HAP-1 (cell line): ENCODE measurements around the gene PHF1.
A peak's percentile ranks its signal among the peaks of the same experiment; 100 is the strongest.
"Not testable (repeated sequence)": the region's sequence is repeated elsewhere in the genome, so short reads cannot be mapped to it uniquely, and the experiment has no call there.

Source experiments
- DNase-seq, 2 experiments: peaks; one replicate each; pipeline ENCODE4 v3.0.0-alpha.2; 2016 to 2020; ENCODE audit warnings: low spot score in 2 of 2
- H3K27me3 ChIP-seq: fragments of 250-450 bp; sonication (Bioruptor Pico); 2 replicates; pipeline ENCODE4 v1.5.1; 2020; ENCODE audit warnings: low read depth, mild to moderate bottlenecking, moderate library complexity
- H3K36me3 ChIP-seq: fragments of 250-450 bp; sonication (Bioruptor Pico); replicated peaks from 2 replicates; pipeline ENCODE4 v1.5.1; 2020; ENCODE audit warnings: mild to moderate bottlenecking
- H3K4me1 ChIP-seq: fragments of 250-450 bp; sonication (Bioruptor Pico); 2 replicates; pipeline ENCODE4 v1.5.1; 2020; ENCODE audit warnings: mild to moderate bottlenecking
- H3K4me3 ChIP-seq: fragments of 250-450 bp; sonication (Bioruptor Pico); 2 replicates; pipeline ENCODE4 v1.5.1; 2020; ENCODE audit warnings: mild to moderate bottlenecking, moderate library complexity
- H3K9me3 ChIP-seq: fragments of 250-450 bp; sonication (Bioruptor Pico); 2 replicates; pipeline ENCODE4 v1.5.1; 2020; ENCODE audit warnings: mild to moderate bottlenecking, moderate library complexity
- in situ Hi-C: fragments of 300-500 bp; cut with MboI; formaldehyde crosslinking; loops from 3 replicates; pipeline ENCODE4 v1.14.3; 2020; ENCODE audit warnings: low sequenced_read_pairs, inconsistent platforms, mixed read lengths

Gene PHF1

DNA sequence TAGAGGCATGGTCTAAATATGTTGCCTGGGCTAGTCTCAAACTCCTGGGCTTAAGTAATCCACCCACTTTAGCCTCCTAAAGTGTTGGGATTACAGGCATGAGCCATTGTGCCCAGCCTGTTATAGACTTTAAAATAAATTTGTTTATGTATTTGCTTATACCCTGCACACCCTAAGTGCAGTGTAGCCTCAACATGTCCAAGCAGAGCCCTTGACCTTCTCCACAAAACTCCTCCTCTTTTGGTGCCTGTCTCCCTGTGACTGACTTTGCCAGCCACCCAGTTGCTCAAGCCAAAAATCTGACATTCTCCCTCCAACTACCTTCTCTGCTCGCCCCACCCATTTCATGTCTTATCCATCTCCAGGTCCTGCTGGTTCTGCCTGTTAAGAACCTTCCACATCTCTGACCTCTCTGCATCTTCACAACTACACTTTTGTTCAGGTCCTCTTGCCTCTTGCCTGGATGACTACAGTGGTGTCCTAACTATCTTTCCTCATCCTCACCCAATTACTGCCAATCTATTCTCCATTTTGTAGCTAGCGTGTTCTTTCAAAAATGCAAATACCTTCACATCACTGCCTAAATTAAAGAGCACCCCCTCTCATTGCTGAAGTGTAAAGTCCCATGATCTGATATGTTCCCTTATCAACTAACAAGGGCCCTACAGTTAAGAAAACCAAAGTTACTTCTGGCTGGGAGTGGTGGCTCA, 30.4 kb upstream of the PHF1 start:
- H3K27me3 ChIP-seq = no peaks in the 10 kb centered on the region
- H3K4me1 ChIP-seq = no peaks in the 10 kb centered on the region
- DNase-seq = no peak
- no peaks in the 10 kb centered on the region for H3K36me3 ChIP-seq
- H3K9me3 ChIP-seq = no peaks in the 10 kb centered on the region
- no peak overlapping the region for H3K4me3 ChIP-seq
- in situ Hi-C loops = no loop called here

- DNase-seq = no peak
- Histone ChIP-seq H3K36me3 (no peaks in the 10 kb centered on the region), H3K4me3 (no peak overlapping the region), H3K4me1 (no peaks in the 10 kb centered on the region), H3K9me3 (no peaks in the 10 kb centered on the region), H3K27me3 (no peaks in the 10 kb centered on the region)
- in situ Hi-C loops = no loop called here
Observed at GRCh38 chr6:33383427-33384185, 27.2 kb upstream of the PHF1 start.

DNA sequence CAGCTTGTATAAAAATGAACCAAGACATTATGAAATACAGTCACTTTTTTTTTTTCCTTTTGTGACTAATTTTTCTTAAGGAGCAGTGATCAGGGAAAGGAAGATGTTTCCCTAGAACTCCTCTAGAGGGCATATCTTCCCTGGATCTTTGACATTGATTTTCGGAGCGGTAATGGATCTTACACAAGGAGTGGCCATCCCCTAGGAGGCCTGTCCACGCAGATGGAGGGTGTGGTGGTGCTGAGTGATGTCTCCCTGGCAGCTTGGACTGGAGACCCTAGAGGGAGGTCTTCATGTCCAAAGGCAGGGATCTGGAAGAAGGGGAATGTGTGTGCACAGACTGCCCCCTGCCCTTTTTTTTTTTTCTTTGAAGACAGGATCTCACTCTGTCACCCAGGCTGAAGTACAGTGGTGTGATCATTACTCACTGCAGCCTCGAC, 26.2 kb upstream of the PHF1 start:
- no peak overlapping the region for H3K4me3 ChIP-seq
- no peaks in the 10 kb centered on the region for H3K9me3 ChIP-seq
- no peaks in the 10 kb centered on the region for H3K27me3 ChIP-seq
- no peaks in the 10 kb centered on the region for H3K36me3 ChIP-seq
- in situ Hi-C loops = no loop called here
- H3K4me1 ChIP-seq = no peaks in the 10 kb centered on the region
- DNase-seq = peak in 1 of 2 experiments; percentile 26

- no peak overlapping the region for H3K4me3 ChIP-seq
- peaks cover 7% of the 10 kb centered on the region for H3K36me3 ChIP-seq
- no peaks in the 10 kb centered on the region for H3K9me3 ChIP-seq
- in situ Hi-C loops = no loop called here
- no peaks in the 10 kb centered on the region for H3K27me3 ChIP-seq
- DNase-seq = no peak
- H3K4me1 ChIP-seq = peaks cover 17% of the 10 kb centered on the region
Observed at GRCh38 chr6:33390173-33390572, 20.6 kb upstream of the PHF1 start.

DNA sequence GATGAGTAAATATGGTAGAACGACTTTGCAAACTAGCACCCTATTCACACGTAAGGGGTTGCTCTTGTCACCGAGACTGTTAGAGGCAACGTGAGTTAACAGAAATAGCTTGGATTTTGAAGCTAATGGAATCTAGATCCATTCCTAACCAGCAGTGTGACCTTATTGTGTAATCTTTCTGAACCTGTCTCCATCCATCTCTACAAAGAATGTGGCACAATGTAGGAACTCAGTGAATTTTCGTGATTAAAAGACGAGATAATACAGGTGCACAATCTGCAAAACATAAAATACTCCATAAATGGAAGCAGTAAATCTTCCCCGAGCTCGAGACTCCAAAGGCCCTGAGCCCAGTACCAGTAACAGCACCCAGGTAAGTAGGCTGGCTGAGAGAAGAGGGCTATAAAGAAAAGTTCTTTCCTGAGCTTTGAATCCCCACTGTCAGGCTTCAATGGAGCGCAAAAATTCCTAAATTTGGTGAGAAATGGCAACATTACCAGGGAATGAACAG, 20.0 kb upstream of the PHF1 start:
- no peaks in the 10 kb centered on the region for H3K9me3 ChIP-seq
- in situ Hi-C loops = no loop called here
- H3K27me3 ChIP-seq = no peaks in the 10 kb centered on the region
- H3K36me3 ChIP-seq = peaks cover 14% of the 10 kb centered on the region
- peak overlapping the region; percentile 99 for H3K4me3 ChIP-seq
- DNase-seq = no peak
- peaks cover 21% of the 10 kb centered on the region for H3K4me1 ChIP-seq

DNA sequence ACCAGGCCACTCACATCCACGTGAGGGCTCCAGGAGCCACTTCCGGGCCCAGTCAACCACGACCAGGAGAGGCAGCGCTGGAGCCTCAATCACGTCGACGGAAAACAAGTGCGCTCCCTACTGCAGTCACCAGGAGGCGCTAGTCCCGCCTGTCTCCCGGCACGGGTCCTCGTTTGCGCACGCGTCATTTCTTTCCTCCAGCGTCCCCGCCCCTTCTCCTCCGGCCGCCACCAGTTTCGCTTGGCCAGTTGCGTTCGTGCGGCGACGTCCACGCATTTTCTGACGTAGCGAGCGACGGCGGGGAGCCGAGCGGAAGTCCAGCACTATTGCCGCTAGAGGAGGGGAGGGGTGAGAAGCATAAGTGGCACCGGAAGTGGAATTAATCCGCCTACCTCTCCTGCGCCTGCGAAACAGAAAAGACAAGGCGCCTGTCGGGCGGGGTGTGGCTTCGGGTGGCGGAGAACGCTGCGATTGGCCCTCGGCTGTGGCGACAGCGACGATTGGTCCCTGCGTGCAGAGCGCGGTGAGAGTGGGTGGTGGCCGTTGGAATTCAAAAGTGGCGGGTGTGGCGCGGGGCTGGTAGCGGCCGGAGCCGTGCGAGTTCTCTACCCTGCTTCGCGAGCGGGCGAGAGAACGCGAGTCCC, 19.4 kb upstream of the PHF1 start, which contains the start of gene KIFC1:
Gene KIFC1, plus strand, starts transcription at position 546 of the 644 bp plus-strand sequence. CDS start 163 bp downstream, outside the sequence.
- in situ Hi-C loops = no loop called here
- Histone ChIP-seq H3K27me3 (no peaks in the 10 kb centered on the region), H3K36me3 (peaks cover 17% of the 10 kb centered on the region), H3K4me1 (peaks cover 21% of the 10 kb centered on the region), H3K9me3 (no peaks in the 10 kb centered on the region), H3K4me3 (peak within 1 kb of the TSS; percentile 99)
- peak; percentile 99 for DNase-seq

DNA sequence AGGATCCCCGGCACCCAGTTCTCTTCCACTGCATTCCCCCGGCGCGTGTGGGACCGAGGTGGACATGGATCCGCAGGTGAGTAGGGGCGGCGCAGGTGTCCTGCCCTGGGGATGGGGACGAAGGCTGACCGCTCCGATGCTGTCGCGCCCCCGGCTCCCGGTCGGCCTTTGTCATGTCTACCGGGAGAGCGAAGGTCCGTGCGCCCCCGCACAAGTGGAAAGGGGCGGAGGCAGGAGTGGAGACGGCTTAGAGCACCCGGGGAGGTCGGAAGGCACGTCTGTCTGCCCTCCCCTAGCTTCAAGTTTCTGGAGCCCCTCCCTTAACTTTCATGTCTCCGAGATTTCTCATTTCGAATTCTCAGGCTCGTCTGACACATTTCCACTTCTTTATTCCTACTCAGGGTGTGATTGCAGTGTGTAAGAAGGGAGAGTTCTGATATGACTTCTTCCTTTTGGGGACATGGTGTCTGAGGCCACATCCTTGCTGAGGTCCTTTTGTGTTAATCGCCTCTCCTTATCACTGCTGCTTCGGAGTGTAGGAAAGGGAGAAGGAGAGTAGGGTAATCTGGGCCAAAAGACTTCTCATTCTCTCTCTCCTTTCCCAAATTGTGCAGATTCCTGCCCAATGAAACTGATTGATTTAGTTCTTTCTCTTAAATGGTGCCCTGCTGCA, 18.8 kb upstream of the PHF1 start:
- Histone ChIP-seq H3K9me3 (no peaks in the 10 kb centered on the region), H3K36me3 (peaks cover 17% of the 10 kb centered on the region), H3K4me1 (peaks cover 21% of the 10 kb centered on the region), H3K27me3 (no peaks in the 10 kb centered on the region), H3K4me3 (peak overlapping the region; percentile 99)
- in situ Hi-C loops = no loop called here
- peak in 1 of 2 experiments; percentile 42 for DNase-seq

- Histone ChIP-seq H3K4me1 (peaks cover 21% of the 10 kb centered on the region), H3K27me3 (no peaks in the 10 kb centered on the region), H3K9me3 (no peaks in the 10 kb centered on the region), H3K36me3 (peaks cover 20% of the 10 kb centered on the region), H3K4me3 (peak overlapping the region; percentile 99)
- in situ Hi-C loops = no loop called here
- DNase-seq = no peak
Observed at GRCh38 chr6:33392595-33392948, 18.2 kb upstream of the PHF1 start.

- Histone ChIP-seq H3K36me3 (peaks cover 24% of the 10 kb centered on the region), H3K4me3 (peak overlapping the region; percentile 99), H3K27me3 (no peaks in the 10 kb centered on the region), H3K9me3 (no peaks in the 10 kb centered on the region), H3K4me1 (peaks cover 21% of the 10 kb centered on the region)
- in situ Hi-C loops = no loop called here
- DNase-seq = no peak
Observed at GRCh38 chr6:33392979-33393378, 17.8 kb upstream of the PHF1 start.

DNA sequence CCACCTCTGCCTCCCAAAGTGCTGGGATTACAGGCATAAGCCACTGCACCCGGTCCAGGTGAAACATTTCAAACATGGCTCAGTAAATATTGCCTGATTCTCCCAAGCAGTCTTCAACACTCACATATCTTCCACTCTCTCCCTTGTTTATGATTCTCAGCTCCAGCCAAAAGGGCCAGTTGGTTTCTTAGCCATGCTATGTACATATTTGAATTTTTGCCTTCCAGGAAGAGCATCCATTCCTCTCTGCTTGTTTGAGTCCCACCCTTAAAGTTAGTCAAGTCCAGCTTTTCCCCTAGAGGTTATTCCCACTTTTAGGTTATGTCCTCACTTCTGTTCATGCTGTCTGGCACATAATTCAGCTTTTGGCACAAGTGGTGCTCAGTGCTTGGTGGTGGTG, 13.3 kb upstream of the PHF1 start:
- Histone ChIP-seq H3K4me3 (no peak overlapping the region), H3K27me3 (no peaks in the 10 kb centered on the region), H3K4me1 (peaks cover 15% of the 10 kb centered on the region), H3K9me3 (no peaks in the 10 kb centered on the region), H3K36me3 (peaks cover 66% of the 10 kb centered on the region)
- no peak for DNase-seq
- in situ Hi-C loops = no loop called here

GRCh38 chr6:33398601-33399000, 12.2 kb upstream of the PHF1 start:
- H3K9me3 ChIP-seq, DNase-seq, in situ Hi-C loops, H3K27me3 ChIP-seq, H3K4me3 ChIP-seq: not testable (repeated sequence)
- Histone ChIP-seq H3K4me1 (peaks cover 15% of the 10 kb centered on the region), H3K36me3 (peaks cover 76% of the 10 kb centered on the region)

- peaks cover 85% of the 10 kb centered on the region for H3K36me3 ChIP-seq
Observed at GRCh38 chr6:33399881-33400280, 10.9 kb upstream of the PHF1 start.

DNA sequence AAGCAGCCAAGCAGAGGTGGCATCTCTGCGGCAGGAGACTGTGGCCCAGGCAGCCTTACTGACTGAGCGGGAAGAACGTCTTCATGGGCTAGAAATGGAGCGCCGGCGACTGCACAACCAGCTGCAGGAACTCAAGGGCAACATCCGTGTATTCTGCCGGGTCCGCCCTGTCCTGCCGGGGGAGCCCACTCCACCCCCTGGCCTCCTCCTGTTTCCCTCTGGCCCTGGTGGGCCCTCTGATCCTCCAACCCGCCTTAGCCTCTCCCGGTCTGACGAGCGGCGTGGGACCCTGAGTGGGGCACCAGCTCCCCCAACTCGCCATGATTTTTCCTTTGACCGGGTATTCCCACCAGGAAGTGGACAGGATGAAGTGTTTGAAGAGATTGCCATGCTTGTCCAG, 5.9 kb upstream of the PHF1 start:
- Histone ChIP-seq H3K4me3 (no peak overlapping the region), H3K9me3 (no peaks in the 10 kb centered on the region), H3K27me3 (no peaks in the 10 kb centered on the region), H3K36me3 (peaks cover 82% of the 10 kb centered on the region), H3K4me1 (peaks cover 2% of the 10 kb centered on the region; the same call in 1 of the 2 replicates)
- in situ Hi-C loops = no loop called here
- no peak for DNase-seq

More at GRCh38 chr6:33399881-33400280, 10.9 kb upstream of the PHF1 start:
- H3K4me3 ChIP-seq, H3K27me3 ChIP-seq, DNase-seq, H3K9me3 ChIP-seq, in situ Hi-C loops, H3K4me1 ChIP-seq: not testable (repeated sequence)
